IMR-90 (cell line): ENCODE measurements around the gene ANOS1. TPM values are rescaled to one million over a fixed set of nuclear protein-coding genes. Genes with fewer than 3 reads are reported as not detected.

Experiments used
- ATAC-seq: fragments of 200-7000 bp; cut with Tn5 transposase; 2 replicates; pipeline ENCODE4 v1.9.1; 2020; ENCODE audit warnings: low read depth, mild to moderate bottlenecking, moderate library complexity
- BruUV-seq: library from RNA; stranded (reverse); fragments of 400-500 nt; replicated peaks from 2 replicates; lab custom pipeline; 2021; lab: Mats Ljungman, UMichigan
- CTCF ChIA-PET: fragments of 300-600 bp; formaldehyde crosslinking; extraction: SDS; loops from one replicate; lab custom pipeline; 2021; ENCODE audit warnings: antibody characterized with exemption; lab: Yijun Ruan, JAX
- POLR2A ChIA-PET: fragments of 300-600 bp; sonication (Branson Sonifier 250); formaldehyde crosslinking; loops from one replicate; lab custom pipeline; 2022; ENCODE audit warnings: antibody characterized with exemption; ENCODE audit not compliant: unreplicated experiment; lab: Charles Lee
- DNase-seq: peaks from one replicate; pipeline ENCODE4 v3.0.0; 2013
- H2AFZ ChIP-seq: replicated peaks from 2 replicates; pipeline ENCODE3; 2013; ENCODE audit warnings: low read length, mild to moderate bottlenecking; ENCODE audit not compliant: poor library complexity
- H2AK5ac ChIP-seq: 2 replicates; pipeline ENCODE4 v1.6.1; 2013; ENCODE audit warnings: low read depth, low read length, inconsistent platforms
- H2AK9ac ChIP-seq: replicated peaks from 2 replicates; pipeline ENCODE3; 2013; ENCODE audit warnings: mild to moderate bottlenecking, low read depth, low read length, moderate library complexity; ENCODE audit not compliant: poor library complexity
- H2BK120ac ChIP-seq: 2 replicates; pipeline ENCODE4 v1.6.1; 2013; ENCODE audit warnings: low read depth, low read length, inconsistent platforms
- H2BK15ac ChIP-seq: 3 replicates; pipeline ENCODE4 v1.6.1; 2013; ENCODE audit warnings: low read depth, low read length, inconsistent platforms
- H2BK20ac ChIP-seq: 2 replicates; pipeline ENCODE4 v1.6.1; 2013; ENCODE audit warnings: low read depth, mild to moderate bottlenecking, inconsistent platforms, low read length, moderate library complexity
- H2BK5ac ChIP-seq: 2 replicates; pipeline ENCODE4 v1.6.1; 2013; ENCODE audit warnings: mild to moderate bottlenecking, low read depth, low read length, inconsistent platforms; ENCODE audit not compliant: poor library complexity, severe bottlenecking
- H3K14ac ChIP-seq: replicated peaks from 2 replicates; pipeline ENCODE4 v1.6.1; 2013; ENCODE audit warnings: low read depth, low read length, inconsistent platforms
- H3K18ac ChIP-seq: 2 replicates; pipeline ENCODE4 v1.6.1; 2013; ENCODE audit warnings: low read depth, low read length, control low read depth
- H3K23ac ChIP-seq: 2 replicates; pipeline ENCODE4 v1.6.1; 2013; ENCODE audit warnings: low read depth, low read length, inconsistent platforms
- H3K27ac ChIP-seq: 2 replicates; pipeline ENCODE4 v1.5.1; 2013; ENCODE audit warnings: mild to moderate bottlenecking, control low read depth, low read length; ENCODE audit not compliant: insufficient read depth
- H3K27me3 ChIP-seq: 2 replicates; pipeline ENCODE4 v1.6.1; 2013; ENCODE audit warnings: low read length; ENCODE audit not compliant: control insufficient read depth, insufficient read depth
- H3K36me3 ChIP-seq: 2 replicates; pipeline ENCODE4 v1.6.1; 2013; ENCODE audit warnings: low read length, mixed read lengths; ENCODE audit not compliant: control insufficient read depth, insufficient read depth
- H3K4ac ChIP-seq: 2 replicates; pipeline ENCODE4 v1.6.1; 2013; ENCODE audit warnings: low read depth, low read length, inconsistent platforms
- H3K4me1 ChIP-seq: 2 replicates; pipeline ENCODE4 v1.6.1; 2013; ENCODE audit warnings: low read length, mixed read lengths; ENCODE audit not compliant: control insufficient read depth, insufficient read depth
- H3K4me2 ChIP-seq: 2 replicates; pipeline ENCODE4 v1.6.1; 2013; ENCODE audit warnings: low read depth, mild to moderate bottlenecking, control low read depth, low read length, moderate library complexity
- H3K4me3 ChIP-seq: 2 replicates; pipeline ENCODE4 v1.5.1; 2013; ENCODE audit warnings: low read depth, mild to moderate bottlenecking, control low read depth, low read length, moderate library complexity; ENCODE audit not compliant: insufficient read depth
- H3K56ac ChIP-seq: 2 replicates; pipeline ENCODE4 v1.6.1; 2013; ENCODE audit warnings: low read length, inconsistent platforms; ENCODE audit not compliant: insufficient read depth; ENCODE audit errors: extremely low read depth
- H3K79me1 ChIP-seq, 2 experiments: 2 replicates each; pipeline ENCODE4 v1.6.1; 2013; ENCODE audit warnings: low read length in 2 of 2, inconsistent platforms in 1 of 2, low read depth in 1 of 2
- H3K9ac ChIP-seq: 2 replicates; pipeline ENCODE4 v1.6.1; 2013; ENCODE audit warnings: low read depth, low read length, control low read depth
- H3K9me1 ChIP-seq: 2 replicates; pipeline ENCODE4 v1.6.1; 2013; ENCODE audit warnings: low read length, inconsistent platforms; ENCODE audit not compliant: insufficient read depth
- H3K9me3 ChIP-seq: 2 replicates; pipeline ENCODE4 v1.6.1; 2013; ENCODE audit warnings: low read length; ENCODE audit not compliant: control insufficient read depth, insufficient read depth
- H4K20me1 ChIP-seq: 2 replicates; pipeline ENCODE4 v1.6.1; 2013; ENCODE audit warnings: low read length, inconsistent platforms; ENCODE audit not compliant: insufficient read depth
- H4K5ac ChIP-seq: 2 replicates; pipeline ENCODE4 v1.6.1; 2013; ENCODE audit warnings: mild to moderate bottlenecking, low read depth, low read length, control low read depth
- H4K8ac ChIP-seq, 2 experiments: 2 replicates each; pipeline ENCODE4 v1.6.1; 2013; ENCODE audit warnings: low read depth in 2 of 2, low read length in 2 of 2, control low read depth in 1 of 2, inconsistent platforms in 1 of 2
- H4K91ac ChIP-seq: 2 replicates; pipeline ENCODE4 v1.6.1; 2013; ENCODE audit warnings: low read depth, low read length, inconsistent platforms; ENCODE audit not compliant: insufficient read depth
- BHLHE40 ChIP-seq: fragments of 150-350 bp; IDR thresholded peaks from 2 replicates; pipeline ENCODE4 v1.6.1; 2016; ENCODE audit warnings: mild to moderate bottlenecking, low read depth, low read length
- CEBPB ChIP-seq: IDR thresholded peaks from 2 replicates; pipeline ENCODE4 v1.6.1; 2012; ENCODE audit warnings: low read depth, low read length, improper control_type of control experiment
- CHD1 ChIP-seq: IDR thresholded peaks from 2 replicates; pipeline ENCODE4 v1.6.1; 2012; ENCODE audit warnings: low read depth, low read length, improper control_type of control experiment
- FOS ChIP-seq: fragments of 150-350 bp; IDR thresholded peaks from 2 replicates; pipeline ENCODE4 v1.6.1; 2016; ENCODE audit warnings: low read depth, low read length
- MAFK ChIP-seq: IDR thresholded peaks from 2 replicates; pipeline ENCODE4 v1.6.1; 2012; ENCODE audit warnings: low read depth, low read length, improper control_type of control experiment
- MAZ ChIP-seq: IDR thresholded peaks from 2 replicates; pipeline ENCODE4 v1.6.1; 2012; ENCODE audit warnings: low read depth, mild to moderate bottlenecking, low read length, improper control_type of control experiment, moderate library complexity, borderline replicate concordance
- MXI1 ChIP-seq: IDR thresholded peaks from 2 replicates; pipeline ENCODE4 v1.6.1; 2012; ENCODE audit warnings: low read depth, mild to moderate bottlenecking, low read length, moderate library complexity, borderline replicate concordance
- NFE2L2 ChIP-seq: fragments of 150-350 bp; IDR thresholded peaks from 2 replicates; pipeline ENCODE4 v1.6.1; 2016; ENCODE audit warnings: low read depth, mild to moderate bottlenecking, low read length
- POLR2A ChIP-seq: IDR thresholded peaks from 2 replicates; pipeline ENCODE4 v1.6.1; 2012; ENCODE audit warnings: mild to moderate bottlenecking, low read depth, low read length
- RAD21 ChIP-seq: IDR thresholded peaks from 2 replicates; pipeline ENCODE4 v1.6.1; 2012; ENCODE audit warnings: low read length, improper control_type of control experiment
- RCOR1 ChIP-seq: IDR thresholded peaks from 2 replicates; pipeline ENCODE4 v1.6.1; 2012; ENCODE audit warnings: mild to moderate bottlenecking, low read length, improper control_type of control experiment; ENCODE audit not compliant: insufficient replicate concordance
- RFX5 ChIP-seq: IDR thresholded peaks from 2 replicates; pipeline ENCODE4 v1.8.0; 2012; ENCODE audit warnings: low read depth, mild to moderate bottlenecking, low read length, moderate library complexity
- SMC3 ChIP-seq: fragments of 150-350 bp; IDR thresholded peaks from 2 replicates; pipeline ENCODE4 v1.6.1; 2016; ENCODE audit warnings: low read depth, mild to moderate bottlenecking, antibody characterized with exemption, low read length, moderate library complexity
- WGBS, 2 experiments: methylation state at CpG; one replicate each; pipeline versions ENCODE4 v1.1.5 to v1.1.7; 2013; ENCODE audit warnings: missing lambda C conversion rate in 2 of 2; ENCODE audit not compliant: insufficient read length in 1 of 2; ENCODE audit errors: extremely low coverage in 2 of 2; 5-methylcytosine and 5-hydroxymethylcytosine counted together
- dilution Hi-C: fragments of 300-500 bp; cut with HindIII; formaldehyde crosslinking; loops from one replicate; pipeline ENCODE4 v1.14.3; 2018; ENCODE audit warnings: low sequenced_read_pairs; ENCODE audit not compliant: unreplicated experiment
- in situ Hi-C: fragments of 300-500 bp; cut with MboI; formaldehyde crosslinking; loops from 3 replicates; pipeline ENCODE4 v1.14.3; 2019; ENCODE audit warnings: low sequenced_read_pairs, inconsistent platforms, mixed read lengths
- intact Hi-C: fragments of 100-400 bp; cut with micrococcal nuclease; formaldehyde crosslinking; loops from 2 replicates; pipeline ENCODE4 v1.10.0; 2022
- polyA plus RNA-seq, 3 experiments: library from polyadenylated mRNA; depleted of rRNA; stranded (reverse); fragments of >200 nt; gene quantifications; 2 replicates each; pipeline ENCODE4 v1.2.3, GENCODE V29; 2012; ENCODE audit warnings: low replicate concordance in 1 of 3
- total RNA-seq: library from RNA; depleted of rRNA; stranded (reverse); fragments of >200 nt; gene quantifications from 2 replicates; pipeline ENCODE4 v1.2.3, GENCODE V29; 2012
- TF ChIP-seq, protein P1 (sequence below): conservative IDR thresholded peaks from 2 replicates; pipeline ENCODE4 v1.5.1; 2012; ENCODE audit warnings: mild to moderate bottlenecking, low read depth, low read length, improper control_type of control experiment
- TF ChIP-seq, protein P2 (sequence below): fragments of 150-350 bp; IDR thresholded peaks from 2 replicates; pipeline ENCODE4 v1.6.1; 2016; ENCODE audit warnings: low read depth, mild to moderate bottlenecking, low read length, moderate library complexity, borderline replicate concordance
- TF ChIP-seq, protein P3 (sequence below): fragments of 150-350 bp; IDR thresholded peaks from 2 replicates; pipeline ENCODE4 v1.6.1; 2017; ENCODE audit warnings: mild to moderate bottlenecking, antibody characterized with exemption, low read length, low read depth

The ANOS1 gene
- total and polyA plus RNA-seq, 2 of the 4 experiments (the other 2 are of a cell fraction): under 0.01 to 0.17 TPM

DNA sequence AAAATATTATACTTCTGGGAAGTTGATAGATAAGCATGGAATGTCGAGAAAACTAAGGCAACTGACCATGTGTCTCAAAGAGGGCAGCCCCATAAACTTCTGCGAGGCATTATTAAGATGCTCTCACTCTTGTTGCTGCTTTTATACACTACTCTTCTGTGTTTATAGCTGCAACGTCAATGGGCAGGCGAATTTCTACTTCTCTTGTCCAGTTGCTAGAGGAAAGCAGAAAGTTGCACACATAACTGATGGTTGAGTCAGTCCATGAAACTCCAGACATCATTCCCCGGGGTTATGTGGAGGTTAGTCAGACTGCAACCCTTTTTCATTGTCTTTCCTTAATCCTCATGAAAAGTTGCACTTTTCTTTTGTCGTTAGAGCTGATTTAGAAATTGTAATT, 227.5 kb downstream of the ANOS1 start:
- Histone ChIP-seq H3K27me3 (no peaks in the 10 kb centered on the region), H4K8ac (no peak overlapping the region), H2AK9ac (no peak overlapping the region), H3K4me2 (no peak overlapping the region), H3K27ac (no peak overlapping the region), H4K91ac (no peak overlapping the region), H3K23ac (no peak overlapping the region), H3K56ac (no peak overlapping the region), H3K14ac (no peak overlapping the region), H4K20me1 (no peaks in the 10 kb centered on the region), H2AFZ (no peak overlapping the region), H3K18ac (no peak overlapping the region), H2BK5ac (no peak overlapping the region), H3K4me3 (no peak overlapping the region), H4K5ac (no peak overlapping the region), H3K9me3 (peaks cover 6% of the 10 kb centered on the region; the same call in 1 of the 2 replicates), H3K4me1 (no peaks in the 10 kb centered on the region), H2AK5ac (no peak overlapping the region), H3K4ac (no peak overlapping the region), H3K9me1 (no peaks in the 10 kb centered on the region), H3K9ac (no peak overlapping the region), H2BK20ac (no peak overlapping the region), H3K36me3 (no peaks in the 10 kb centered on the region), H2BK120ac (no peak overlapping the region), H3K79me1 (no peaks in the 10 kb centered on the region), H2BK15ac (no peak overlapping the region)
- TF ChIP-seq BHLHE40 (no peak), POLR2A (no peak), MXI1 (no peak), CEBPB (no peak), NFE2L2 (no peak), SMC3 (no peak), RAD21 (no peak), RCOR1 (no peak), FOS (no peak), MAFK (no peak), RFX5 (no peak), CHD1 (no peak), MAZ (no peak)
- TF ChIP-seq, protein P1, sequence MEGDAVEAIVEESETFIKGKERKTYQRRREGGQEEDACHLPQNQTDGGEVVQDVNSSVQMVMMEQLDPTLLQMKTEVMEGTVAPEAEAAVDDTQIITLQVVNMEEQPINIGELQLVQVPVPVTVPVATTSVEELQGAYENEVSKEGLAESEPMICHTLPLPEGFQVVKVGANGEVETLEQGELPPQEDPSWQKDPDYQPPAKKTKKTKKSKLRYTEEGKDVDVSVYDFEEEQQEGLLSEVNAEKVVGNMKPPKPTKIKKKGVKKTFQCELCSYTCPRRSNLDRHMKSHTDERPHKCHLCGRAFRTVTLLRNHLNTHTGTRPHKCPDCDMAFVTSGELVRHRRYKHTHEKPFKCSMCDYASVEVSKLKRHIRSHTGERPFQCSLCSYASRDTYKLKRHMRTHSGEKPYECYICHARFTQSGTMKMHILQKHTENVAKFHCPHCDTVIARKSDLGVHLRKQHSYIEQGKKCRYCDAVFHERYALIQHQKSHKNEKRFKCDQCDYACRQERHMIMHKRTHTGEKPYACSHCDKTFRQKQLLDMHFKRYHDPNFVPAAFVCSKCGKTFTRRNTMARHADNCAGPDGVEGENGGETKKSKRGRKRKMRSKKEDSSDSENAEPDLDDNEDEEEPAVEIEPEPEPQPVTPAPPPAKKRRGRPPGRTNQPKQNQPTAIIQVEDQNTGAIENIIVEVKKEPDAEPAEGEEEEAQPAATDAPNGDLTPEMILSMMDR: no peak
- TF ChIP-seq, protein P2, sequence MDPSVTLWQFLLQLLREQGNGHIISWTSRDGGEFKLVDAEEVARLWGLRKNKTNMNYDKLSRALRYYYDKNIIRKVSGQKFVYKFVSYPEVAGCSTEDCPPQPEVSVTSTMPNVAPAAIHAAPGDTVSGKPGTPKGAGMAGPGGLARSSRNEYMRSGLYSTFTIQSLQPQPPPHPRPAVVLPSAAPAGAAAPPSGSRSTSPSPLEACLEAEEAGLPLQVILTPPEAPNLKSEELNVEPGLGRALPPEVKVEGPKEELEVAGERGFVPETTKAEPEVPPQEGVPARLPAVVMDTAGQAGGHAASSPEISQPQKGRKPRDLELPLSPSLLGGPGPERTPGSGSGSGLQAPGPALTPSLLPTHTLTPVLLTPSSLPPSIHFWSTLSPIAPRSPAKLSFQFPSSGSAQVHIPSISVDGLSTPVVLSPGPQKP: no peak
- TF ChIP-seq, protein P3, sequence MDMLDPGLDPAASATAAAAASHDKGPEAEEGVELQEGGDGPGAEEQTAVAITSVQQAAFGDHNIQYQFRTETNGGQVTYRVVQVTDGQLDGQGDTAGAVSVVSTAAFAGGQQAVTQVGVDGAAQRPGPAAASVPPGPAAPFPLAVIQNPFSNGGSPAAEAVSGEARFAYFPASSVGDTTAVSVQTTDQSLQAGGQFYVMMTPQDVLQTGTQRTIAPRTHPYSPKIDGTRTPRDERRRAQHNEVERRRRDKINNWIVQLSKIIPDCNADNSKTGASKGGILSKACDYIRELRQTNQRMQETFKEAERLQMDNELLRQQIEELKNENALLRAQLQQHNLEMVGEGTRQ: no peak
- in situ Hi-C loops (no loop called here), dilution Hi-C loops (no loop called here), intact Hi-C loops (no loop called here)
- WGBS, 2 experiments: no CpG with 5 or more reads among the region's 6 CpGs
- POLR2A ChIA-PET: no interaction called here
- BruUV-seq: no TSS peak
- ATAC-seq (no peak), DNase-seq (peak; percentile 13)
- CTCF ChIA-PET: no interaction called here
